ENCODE data around the gene LIPE.

Gene LIPE

DNA sequence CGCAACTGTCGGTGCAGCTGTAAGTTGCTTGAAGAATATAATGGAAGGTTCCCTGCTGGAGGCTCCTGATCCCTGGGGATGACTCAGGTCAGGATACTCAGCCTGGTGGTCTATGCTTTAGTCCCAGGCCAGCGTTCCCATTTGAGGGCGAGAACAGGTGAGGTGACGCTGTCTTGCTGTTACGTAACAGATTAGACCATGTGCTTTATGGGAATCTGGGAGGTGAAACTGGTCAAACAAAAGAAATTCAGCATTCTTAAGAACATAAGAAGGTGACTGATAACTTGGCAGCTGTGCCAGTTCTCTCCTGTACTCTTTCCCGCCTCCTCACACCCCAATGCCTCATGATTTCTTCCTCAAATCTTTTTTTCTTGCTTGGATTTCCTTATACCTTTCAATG, 15.6 kb upstream of the LIPE start, which contains the start of gene CXCL17:
CXCL17 (minus strand) TSS at position 114 of the 400 bp plus-strand sequence. CDS start 114 bp downstream, outside the sequence.
- no peak for DNase-seq

DNA sequence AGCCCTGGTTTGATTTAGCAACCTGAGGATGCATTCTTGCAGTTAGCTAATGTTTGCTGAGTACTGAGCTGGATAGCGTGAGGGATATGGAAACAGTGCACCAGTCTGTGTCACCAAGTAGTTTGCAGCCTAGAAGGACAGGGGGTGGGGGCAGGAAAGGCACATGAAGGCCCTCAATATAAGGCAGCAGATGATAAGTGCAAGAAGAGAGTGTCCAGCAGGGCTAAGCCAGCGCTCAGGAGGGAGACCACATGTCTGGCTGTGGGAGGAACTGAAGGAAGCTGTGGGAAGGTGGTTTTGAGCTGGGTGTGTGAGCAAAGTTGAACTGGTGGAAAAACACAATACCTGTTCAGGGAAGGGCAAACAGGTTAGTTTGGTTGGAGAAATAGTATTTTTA, 13.9 kb upstream of the LIPE start:
- DNase-seq, result no peak

DNA sequence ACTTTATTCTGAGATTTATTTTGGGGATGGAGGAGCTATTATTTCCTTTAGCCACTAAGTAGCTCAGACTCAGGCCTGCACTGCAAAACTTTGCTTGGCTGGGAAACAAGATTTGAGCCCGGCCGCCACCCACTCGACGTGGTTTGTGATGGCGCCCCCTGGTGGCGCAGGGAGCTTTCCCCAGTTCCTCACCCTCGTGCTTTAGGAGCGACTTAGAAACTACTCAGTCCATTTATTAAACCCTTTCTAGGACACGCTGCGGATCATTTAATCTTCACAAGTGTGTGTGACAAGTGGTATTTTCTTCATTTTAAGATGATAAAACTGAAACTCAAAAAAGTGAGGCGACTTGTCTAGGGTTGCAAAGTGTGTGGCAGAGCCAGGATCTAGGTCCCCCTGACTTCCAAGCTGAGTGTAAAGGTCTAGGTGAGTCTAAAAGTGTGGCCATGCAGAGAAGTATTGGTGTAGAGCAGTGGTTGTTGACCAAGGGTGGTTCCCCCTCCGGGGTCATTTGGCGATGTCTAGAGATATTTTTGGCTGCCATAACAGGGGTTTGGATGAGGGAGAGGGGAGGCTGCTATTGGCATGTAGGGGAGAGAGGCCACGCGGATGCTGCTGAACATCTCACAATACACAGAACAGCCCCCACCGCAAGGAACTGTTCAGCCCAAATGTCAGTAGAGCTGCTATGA, 13.3 kb upstream of the LIPE start:
- no peak for DNase-seq

DNA sequence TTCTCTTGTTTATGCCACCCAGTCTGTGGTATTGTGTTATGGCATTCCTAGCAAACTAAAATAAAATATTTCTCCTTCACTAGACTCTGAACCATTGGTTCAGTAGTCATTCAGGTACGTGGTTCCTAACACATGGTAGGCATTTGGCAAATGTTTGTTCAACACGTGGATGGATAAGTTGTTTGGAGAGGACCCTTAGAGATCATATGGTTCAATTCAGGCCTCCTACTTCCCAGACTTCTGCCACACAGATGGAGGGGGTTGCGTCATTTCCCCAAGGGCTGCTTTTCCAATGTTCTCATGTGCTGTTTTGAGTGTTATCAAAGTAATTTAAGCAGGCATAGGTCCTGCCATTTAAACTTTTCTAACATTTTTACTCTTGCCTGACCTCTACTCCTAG, 8.8 kb upstream of the LIPE start:
- no peak for DNase-seq

DNA sequence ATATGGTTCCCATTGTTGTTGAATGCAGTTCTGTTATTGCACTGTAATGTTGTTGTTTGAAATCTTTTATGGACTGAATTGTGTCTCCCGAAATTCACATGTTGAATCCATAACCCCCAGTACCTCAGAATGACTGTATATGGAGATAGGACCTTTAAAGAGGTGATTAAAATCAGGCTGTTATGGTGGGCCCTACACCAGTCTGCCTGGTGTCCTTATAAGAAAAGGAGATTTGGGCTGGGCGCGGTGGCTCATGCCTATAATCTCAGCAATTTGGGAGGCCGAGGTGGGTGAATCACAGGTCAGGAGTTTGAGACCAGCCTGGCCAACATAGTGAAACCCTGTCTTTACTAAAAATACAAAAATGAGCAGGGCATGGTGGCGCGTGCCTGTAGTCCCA, 8.1 kb upstream of the LIPE start:
- no peak for DNase-seq

DNA sequence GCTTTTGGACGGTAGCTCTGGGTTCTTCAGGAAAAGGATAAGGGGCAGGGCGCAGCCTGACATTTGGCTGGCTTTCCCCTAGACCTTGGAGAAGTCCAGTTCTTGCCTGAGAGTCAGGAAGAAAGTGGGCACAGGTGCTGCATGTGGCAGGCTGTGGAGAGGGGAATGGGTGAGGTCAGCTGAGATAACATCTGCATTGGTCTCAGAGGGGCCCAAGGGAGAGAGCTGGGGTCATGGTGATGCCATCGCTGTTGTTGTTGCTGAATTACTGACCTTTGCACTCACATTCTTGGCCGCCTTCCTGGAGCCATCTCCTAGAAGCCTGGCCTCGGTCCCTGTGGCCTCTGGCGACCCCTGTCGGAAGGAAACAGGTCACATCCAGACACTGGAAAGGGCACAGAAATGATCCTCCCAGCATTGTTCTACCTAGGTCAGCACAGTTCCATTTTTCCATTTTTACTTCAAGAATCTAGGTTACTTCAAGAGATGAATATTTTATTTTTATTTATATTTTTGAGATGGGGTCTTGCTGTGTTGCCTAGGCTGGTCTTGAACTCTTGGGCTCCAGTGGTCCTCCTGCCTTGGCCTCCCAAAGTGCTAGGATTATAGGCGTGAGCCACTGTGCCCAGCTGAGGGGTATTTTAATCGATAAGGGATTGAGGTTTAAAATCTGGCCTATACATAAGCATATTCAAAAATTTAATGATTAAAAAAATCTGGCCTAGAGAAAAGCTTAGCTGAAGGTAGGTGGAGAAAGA, 6.5 kb upstream of the LIPE start:
- no peak for DNase-seq

DNA sequence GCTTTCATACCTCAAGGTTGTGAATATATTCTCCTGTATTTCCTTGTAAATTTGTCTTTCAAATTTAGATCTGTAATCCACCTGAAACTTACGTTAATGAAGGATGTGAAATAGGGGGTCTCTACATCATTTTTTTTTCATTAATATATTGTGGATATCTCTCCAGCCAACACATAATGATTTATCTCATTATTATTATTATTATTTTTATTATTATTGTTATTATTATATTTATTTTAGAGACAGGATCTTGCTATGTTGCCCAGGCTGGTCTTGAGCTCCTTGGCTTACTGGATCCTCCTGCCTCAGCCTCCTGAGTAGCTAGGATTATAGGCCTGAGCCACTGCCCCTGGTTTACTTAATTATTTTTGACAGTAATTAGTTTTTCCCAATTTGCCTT, 4.3 kb upstream of the LIPE start:
- DNase-seq, result no peak

DNA sequence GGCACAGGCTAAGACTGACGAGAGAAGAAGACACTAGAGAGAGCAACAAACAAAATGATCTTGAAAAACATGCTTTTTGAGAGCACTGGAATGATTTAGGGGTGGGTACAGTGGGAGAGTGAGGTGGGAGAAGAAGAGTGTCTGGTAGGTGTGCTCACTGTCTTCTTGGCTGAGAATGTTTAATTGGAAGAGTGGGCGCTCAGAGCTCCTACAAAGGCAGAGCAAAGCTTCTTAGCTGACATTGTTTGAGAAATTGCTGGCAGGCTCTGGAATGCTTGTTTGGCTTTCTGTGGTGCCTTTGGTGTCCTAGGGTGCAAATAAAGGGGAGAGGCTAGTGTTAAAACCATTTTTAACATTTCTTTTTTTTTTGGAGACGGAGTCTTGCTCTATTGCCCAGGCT, 1.5 kb upstream of the LIPE start:
- DNase-seq, result no peak

DNA sequence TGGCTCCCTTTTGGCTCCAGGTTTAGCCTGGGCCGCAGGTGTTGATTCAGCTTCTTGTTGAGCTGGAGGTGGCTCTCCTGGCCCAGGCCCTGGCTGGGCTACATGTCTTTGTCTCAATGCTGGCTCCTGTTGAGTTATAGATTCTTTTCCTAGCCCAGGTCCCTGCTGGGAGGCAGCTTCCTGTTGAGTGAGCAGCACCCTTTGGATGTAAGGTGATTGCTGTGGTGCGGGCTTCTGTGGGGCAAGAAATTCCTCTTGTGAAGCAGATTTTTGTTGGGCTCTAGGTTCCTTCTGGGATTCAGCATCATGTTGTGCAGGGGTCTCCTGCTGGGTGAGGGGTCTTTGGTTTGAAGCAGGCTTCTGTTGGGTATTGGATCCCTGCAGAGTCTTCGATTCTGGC, 545 bp downstream of the LIPE start:
- DNase-seq, result no peak

DNA sequence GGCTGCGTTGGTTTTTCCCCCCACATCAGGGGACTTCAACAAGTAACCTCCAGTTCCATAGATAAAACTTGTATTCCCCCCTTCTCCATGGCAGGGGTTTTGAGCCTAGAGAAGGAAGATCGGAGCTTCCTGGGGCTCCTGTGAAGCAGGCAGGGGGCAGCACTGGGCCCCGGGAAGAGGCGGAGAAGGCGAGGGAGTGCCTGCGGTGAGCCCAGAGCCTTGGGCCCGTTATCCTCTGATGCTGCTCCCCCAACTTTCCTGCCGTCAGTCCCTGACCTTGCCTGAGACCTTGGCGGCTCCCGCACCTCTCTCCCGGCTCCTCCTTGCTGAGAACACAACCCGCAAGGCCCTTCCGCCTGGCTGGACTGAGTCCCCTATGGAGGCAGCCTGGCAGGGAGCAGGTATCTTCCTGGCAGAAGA, 2.5 kb downstream of the LIPE start:
- no peak for DNase-seq

DNA sequence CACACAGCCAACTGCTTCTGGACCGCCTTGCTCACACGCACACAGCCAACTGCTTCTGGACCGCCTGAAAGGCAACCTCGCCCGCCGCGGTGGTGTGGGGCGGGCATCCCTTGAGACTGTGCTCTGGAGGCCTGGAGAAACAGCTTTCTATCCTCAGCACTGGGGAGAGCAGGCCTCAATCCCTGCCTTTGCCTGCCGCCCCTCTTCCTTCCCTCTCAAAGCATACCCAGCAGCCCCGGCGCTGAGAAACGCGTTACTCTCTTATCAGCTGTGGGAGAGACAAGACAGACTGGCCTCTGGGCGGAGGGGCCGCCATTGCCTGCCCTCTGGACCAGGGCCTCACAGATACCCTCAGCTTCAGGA, 2.9 kb downstream of the LIPE start:
- no peak for DNase-seq

DNA sequence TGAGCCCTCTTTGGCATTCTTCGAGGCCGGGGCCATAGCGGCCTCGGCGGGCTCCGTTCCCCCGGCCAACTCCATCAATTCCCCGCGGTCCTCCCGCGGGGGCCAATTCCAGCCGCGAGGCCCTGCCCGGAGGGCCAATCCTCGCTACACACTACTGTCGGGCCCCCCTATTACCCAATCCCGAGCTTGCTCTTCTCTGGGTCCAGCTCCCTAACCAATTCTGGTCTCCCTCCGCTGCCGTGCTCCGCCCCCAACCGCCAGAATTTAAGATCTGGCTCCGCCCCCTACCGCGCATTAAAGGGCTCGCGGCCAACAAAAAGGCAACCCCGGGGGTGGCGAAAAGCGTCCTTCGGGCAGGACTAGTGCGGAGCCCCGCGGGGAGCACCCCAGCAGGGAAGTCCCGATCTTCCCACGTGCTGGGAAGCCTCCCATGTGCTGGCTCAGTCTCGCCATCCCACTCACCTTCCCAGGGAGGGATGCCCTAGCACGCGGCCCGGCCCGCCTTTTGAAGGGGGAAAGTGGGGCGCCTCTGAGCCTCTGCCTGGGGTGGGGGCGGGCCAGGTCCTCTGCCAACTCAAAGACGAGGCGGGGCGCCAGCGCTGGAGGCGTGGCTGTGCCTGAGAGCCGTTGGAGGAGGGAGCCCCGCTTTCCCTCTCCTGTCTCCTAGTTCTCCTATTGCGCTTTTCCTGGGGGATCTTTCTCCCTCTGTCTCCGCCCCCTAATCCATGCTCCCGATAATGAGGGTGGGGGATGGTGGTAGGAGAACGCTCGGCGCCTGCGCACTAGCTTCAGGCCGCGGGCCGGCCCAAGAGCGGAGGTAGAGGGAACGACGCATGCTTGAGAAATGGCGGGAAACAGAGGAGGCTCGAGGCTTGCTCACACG, 3.5 kb downstream of the LIPE start:
- peak; percentile 62 for DNase-seq

DNA sequence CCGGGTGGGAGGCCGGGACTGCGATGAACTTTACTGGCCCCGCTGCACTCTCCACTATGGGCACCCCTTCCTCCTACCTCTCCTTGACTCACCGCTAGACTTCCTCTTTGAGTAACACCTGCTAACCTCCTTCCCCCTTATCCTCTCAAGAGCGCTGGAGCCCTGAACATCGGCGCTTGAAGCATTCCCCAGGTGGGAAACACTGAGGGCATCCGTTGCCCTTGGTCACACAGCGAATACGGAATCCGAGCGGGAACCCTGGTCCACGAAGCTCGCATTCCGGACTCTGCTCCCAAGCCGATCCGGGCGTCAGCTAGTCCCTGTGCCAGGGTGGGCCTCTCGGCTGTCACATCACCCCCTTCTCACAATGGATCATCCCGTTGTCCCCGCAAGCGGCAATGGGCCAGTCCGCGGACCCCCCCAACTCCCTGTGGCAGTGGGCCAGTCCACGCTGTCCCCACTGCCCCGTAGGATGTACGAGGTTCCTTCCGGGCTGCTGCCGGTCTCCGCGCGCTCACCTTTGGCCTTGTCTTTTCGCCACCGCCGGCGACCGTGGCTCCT, 4.2 kb downstream of the LIPE start:
- DNase-seq, result no peak

DNA sequence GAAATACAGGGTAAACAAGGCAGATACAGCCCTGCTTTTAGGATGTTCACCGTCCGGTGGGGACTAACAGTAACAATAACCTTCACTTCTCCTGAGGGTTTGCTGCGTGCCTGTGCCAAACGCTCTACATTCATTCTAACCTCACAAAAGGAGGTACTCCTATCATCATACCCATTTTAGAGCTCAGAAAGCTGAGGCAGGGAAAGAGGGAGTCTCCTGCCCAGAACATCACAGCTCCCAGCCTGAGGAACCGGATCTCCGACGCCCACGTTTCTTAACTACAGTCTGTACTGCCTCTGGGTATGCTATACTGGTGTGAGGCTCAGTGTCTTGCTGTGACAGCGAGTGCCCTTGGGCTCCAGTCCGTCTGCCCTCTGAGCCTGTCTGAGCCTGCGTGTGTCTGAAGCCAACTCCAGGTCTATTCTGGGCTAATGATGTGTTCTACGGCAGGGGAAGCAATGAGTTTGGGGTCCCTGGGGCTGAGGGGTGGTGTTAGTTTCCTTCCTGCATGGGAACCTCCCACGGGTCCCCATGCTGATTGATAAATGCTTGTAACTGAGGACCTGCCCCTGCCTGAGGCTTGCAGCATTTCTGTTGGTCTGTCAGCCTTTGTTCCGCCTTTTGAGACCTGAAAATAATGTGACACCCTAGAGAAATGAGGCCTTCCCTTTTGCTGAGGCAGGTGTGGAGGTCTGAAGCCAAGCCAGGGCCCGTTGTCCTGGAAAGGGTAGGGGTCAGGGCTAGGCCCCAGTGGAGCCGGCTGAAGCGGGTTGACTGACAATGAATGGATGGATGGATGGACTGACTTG, 4.9 kb downstream of the LIPE start:
- DNase-seq, result no peak

DNA sequence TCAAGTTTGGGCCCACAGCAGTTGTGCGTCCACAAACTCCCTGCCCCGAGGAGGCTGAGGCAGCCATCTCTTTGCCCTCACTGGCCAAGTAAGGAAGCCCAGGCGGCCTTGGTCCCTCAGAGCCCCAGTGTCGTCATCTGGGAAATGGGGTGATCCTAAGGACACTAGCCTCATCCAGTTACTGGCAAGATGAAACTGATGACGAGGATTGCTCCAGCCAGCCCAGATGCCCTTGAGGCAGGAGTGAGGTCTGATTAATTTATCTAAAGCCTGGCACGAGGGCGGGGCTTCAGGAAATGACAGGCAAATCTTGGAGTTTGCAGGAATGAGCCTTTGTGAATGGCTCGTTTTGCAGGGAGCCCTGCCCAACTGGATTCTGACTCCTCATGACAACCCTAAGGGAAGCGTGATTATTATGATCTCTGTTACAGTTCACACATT, 5.6 kb downstream of the LIPE start:
- DNase-seq, result no peak

DNA sequence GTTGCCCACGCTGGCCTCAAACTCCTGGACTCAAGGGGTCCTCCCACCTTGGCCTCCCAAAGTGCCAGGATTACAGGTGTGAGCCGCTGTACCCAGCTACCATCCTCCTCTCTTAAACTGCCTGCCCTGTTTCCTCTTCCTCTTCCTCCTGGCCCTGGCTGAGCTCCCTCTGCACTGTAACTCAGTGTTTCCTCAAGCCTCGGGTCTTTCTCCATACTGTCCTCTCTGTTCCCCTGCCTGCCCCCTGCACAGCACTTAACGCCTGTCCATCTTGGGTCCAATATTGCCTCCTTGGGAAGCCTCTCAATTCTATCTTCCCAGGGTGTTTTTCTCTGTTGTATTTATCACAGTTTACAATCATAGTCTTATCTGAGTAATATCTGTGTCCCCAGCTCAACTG, 6.1 kb downstream of the LIPE start:
- no peak for DNase-seq

DNA sequence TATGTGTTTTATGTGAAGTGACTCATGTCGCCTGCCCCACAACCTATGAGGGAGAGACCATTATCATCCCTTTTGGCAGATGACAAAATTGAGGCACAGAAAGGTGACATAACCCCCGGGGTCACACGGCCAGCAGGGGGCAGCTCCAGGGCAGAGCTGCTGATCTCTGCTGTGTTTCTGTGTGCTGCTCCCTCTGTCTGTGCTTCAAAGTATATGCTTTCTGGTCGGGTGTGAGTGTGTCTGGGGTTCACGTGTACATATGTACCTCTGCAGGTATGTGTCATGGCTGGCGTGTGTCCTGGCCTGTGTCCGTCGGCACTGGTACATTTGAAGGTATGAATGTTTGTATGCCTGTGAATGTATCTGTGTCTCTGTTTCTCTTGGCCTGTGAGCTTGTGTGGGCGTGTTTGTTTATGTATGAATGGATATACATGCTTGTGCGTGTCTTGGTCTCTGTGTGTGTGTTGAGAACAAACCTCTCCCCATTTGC, 7.1 kb downstream of the LIPE start:
- no peak for DNase-seq

DNA sequence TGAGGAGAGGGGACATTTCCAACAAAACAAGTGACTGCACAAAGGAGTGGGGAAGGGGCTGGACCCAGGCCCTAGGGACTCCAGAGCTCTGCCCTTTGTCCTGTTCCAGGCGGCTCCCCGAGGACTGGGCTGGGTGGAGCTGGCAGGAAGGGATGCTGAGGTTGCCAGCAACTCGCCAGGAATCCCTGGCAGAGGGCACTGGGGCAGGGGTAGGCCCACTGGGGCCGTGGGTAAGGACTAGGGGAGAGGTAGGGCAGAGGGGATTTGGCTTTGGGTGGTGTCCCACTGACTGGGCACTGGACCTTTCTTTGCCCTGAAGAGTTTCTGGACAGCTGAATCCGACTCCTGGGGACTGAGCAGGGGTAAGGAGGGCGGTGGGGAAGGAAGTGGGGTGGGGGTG, 7.9 kb downstream of the LIPE start:
- no peak for DNase-seq

DNA sequence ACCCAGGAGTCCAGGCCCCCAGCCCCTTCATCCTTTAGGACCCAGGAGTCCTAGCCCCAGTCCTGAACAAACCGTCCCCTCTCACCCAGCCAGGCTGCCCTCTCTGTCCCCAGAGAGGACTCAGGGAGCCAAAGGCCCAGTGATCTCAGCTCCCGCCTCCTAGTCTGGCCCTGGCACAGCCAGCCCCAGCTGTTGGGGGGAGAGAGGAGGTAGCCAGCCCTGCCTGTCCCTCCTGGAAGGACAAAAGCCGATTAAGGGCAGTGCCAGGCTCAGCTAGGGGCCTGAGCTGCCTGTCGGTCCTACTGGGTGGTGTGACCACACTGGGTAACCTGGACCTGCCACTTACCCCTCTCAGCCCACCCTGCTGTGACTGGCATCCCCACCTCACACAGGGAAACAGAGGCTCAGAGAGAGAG, 14.5 kb downstream of the LIPE start:
- DNase-seq, result no peak

DNA sequence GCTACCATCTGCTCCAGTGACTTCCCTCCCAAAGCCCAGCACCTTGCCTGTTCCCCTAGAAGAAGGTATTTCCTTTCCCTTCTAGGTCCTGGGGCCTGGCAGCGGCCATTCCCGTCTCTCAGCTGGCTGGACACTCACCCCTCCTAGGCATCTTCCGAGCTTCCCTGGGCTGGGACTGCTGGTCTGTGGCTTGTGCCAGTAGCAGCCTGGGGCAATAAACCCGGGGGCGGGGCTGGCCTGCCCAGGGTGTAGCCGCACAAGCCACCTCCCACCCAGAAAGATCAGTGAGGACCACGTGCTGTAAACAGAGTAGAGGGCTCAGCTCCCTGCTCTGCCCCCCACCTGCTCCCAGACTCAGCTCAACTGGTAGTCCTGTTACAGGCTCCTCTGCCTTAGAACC, 15.0 kb downstream of the LIPE start:
- no peak for DNase-seq

DNA sequence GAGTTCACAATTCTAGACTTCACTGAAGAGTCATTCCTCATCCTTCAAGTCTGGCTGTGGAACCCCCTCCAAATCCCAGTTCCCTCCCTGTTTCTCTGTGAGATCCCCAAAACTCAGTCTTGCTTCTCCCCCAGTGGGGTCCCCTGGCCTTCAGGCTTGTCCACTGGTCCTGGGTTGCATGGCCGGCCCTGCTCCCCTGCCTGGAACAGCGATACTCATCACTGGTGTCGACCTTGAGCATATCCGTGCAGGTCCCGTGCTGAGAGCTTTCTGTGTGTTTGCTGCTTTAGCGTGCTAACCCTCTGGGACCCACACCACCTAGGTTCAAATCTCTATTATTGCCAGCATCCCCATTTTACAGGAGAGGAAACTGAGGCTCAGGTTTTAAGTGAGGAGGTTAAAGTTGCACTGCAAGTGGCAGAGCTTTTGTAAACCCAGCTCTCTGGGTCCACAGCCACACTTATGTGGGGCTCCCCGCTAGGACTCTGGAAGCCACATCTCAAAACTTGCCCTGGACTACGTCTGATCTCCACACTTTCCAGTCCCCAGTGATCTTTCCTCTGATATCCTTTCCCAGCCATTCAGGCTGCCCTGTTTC, 15.5 kb downstream of the LIPE start:
- no peak for DNase-seq

DNA sequence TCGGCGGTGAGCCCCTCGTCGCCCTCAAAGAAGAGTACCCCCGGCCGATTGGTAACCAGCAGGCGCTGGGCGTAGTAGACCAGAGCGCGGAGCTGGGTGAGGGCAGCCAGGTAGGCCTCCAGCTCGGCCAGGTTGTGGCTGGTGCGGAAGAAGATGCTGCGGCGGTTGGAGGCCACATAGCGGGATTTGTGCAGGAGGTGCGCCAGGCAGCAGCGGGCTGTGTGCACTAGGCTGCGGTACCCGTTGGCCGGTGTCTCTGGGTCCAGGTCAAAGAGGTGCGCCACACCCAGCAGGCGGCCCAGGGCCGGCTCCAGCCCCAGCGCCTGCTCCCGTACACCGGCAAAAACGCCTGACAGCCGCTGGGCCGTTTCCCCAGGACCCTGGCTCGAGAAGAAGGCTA, 16.8 kb downstream of the LIPE start:
- no peak for DNase-seq

Data from NCI-H1417 treated with DMSO at 0.1 percent for 48 hours (cell line).